Liver (tissue), 9 donors: ENCODE results near the gene SLC36A3. TPM values are rescaled to one million over a fixed set of nuclear protein-coding genes. Genes with fewer than 3 reads are reported as not detected.

Source experiments
- DNase-seq: peaks from one replicate; pipeline ENCODE4 v3.0.0-alpha.2; 2017; ENCODE audit warnings: low spot score
- H3K27ac ChIP-seq, 2 donors: one replicate each; pipeline ENCODE4 v1.7.0; 2013; ENCODE audit warnings: inconsistent platforms in 2 of 2, low read length in 2 of 2, control low read depth in 1 of 2, low read depth in 1 of 2, mild to moderate bottlenecking in 1 of 2
- H3K27me3 ChIP-seq, 4 donors: one replicate each; pipeline versions ENCODE4 v1.6.1 to v1.7.0; 2013; ENCODE audit warnings: low read length in 3 of 4, inconsistent platforms in 1 of 4, mild to moderate bottlenecking in 1 of 4, moderate library complexity in 1 of 4; ENCODE audit not compliant: control insufficient read depth in 4 of 4, insufficient read depth in 4 of 4
- H3K36me3 ChIP-seq, 4 donors: one replicate each; pipeline versions ENCODE4 v1.6.1 to v1.7.0; 2013; ENCODE audit warnings: low read length in 3 of 4, mild to moderate bottlenecking in 3 of 4, low read depth in 1 of 4, moderate library complexity in 1 of 4; ENCODE audit not compliant: control insufficient read depth in 4 of 4, insufficient read depth in 3 of 4
- H3K4me1 ChIP-seq, 4 donors: one replicate each; pipeline versions ENCODE4 v1.6.1 to v1.7.0; 2013; ENCODE audit warnings: low read length in 3 of 4, mild to moderate bottlenecking in 3 of 4, moderate library complexity in 1 of 4; ENCODE audit not compliant: control insufficient read depth in 4 of 4, insufficient read depth in 4 of 4
- H3K4me3 ChIP-seq, 3 donors: one replicate each; pipeline versions ENCODE4 v1.6.1 to v1.7.0; 2013; ENCODE audit warnings: low read length in 3 of 3, control low read depth in 1 of 3, low read depth in 1 of 3, mild to moderate bottlenecking in 1 of 3
- H3K9ac ChIP-seq, 2 donors: one replicate each; pipeline ENCODE4 v1.7.0; 2013; ENCODE audit warnings: low read length in 2 of 2, mild to moderate bottlenecking in 2 of 2, moderate library complexity in 2 of 2, control low read depth in 1 of 2, low read depth in 1 of 2
- H3K9me3 ChIP-seq, 4 donors: one replicate each; pipeline versions ENCODE4 v1.6.1 to v1.7.0; 2013; ENCODE audit warnings: low read length in 3 of 4; ENCODE audit not compliant: control insufficient read depth in 4 of 4
- FOXA1 ChIP-seq: IDR thresholded peaks from 2 replicates; pipeline ENCODE4 v1.6.1; 2016; ENCODE audit warnings: antibody characterized with exemption
- FOXA2 ChIP-seq: IDR thresholded peaks from 2 replicates; pipeline ENCODE4 v1.6.1; 2016; ENCODE audit warnings: antibody characterized with exemption
- GABPA ChIP-seq, 2 donors: IDR thresholded peaks in 1 of 2; conservative IDR thresholded peaks in 1 of 2; 2 replicates each; pipeline ENCODE4 v1.6.1; 2016; ENCODE audit warnings: antibody characterized with exemption in 2 of 2, mild to moderate bottlenecking in 1 of 2, moderate library complexity in 1 of 2
- HNF4A ChIP-seq, 2 donors: conservative IDR thresholded peaks; 2 replicates each; pipeline ENCODE4 v1.6.1; 2016; ENCODE audit warnings: antibody characterized with exemption in 2 of 2, mild to moderate bottlenecking in 2 of 2
- HNF4G ChIP-seq: IDR thresholded peaks from 2 replicates; pipeline ENCODE4 v1.6.1; 2016; ENCODE audit warnings: antibody characterized with exemption
- JUND ChIP-seq, 2 donors: IDR thresholded peaks; 2 replicates each; pipeline ENCODE4 v1.6.1; 2016; ENCODE audit warnings: antibody characterized with exemption in 2 of 2
- NR2F2 ChIP-seq: IDR thresholded peaks from 2 replicates; pipeline ENCODE4 v1.6.1; 2016; ENCODE audit warnings: antibody characterized with exemption
- RAD21 ChIP-seq, 2 donors: IDR thresholded peaks; 2 replicates each; pipeline ENCODE4 v1.6.1; 2016; ENCODE audit warnings: antibody characterized with exemption in 2 of 2, mild to moderate bottlenecking in 2 of 2
- RXRA ChIP-seq, 2 donors: IDR thresholded peaks; 2 replicates each; pipeline ENCODE4 v1.6.1; 2017 to 2018; ENCODE audit warnings: antibody characterized with exemption in 2 of 2, mild to moderate bottlenecking in 1 of 2
- SP1 ChIP-seq: IDR thresholded peaks from 2 replicates; pipeline ENCODE4 v1.6.1; 2018; ENCODE audit warnings: antibody characterized with exemption, mild to moderate bottlenecking
- TAF1 ChIP-seq: conservative IDR thresholded peaks from 2 replicates; pipeline ENCODE4 v1.6.1; 2016; ENCODE audit warnings: antibody characterized with exemption, mild to moderate bottlenecking
- YY1 ChIP-seq: IDR thresholded peaks from 2 replicates; pipeline ENCODE4 v1.6.1; 2016; ENCODE audit warnings: antibody characterized with exemption, mild to moderate bottlenecking
- WGBS: extraction: QIAGEN DNeasy Blood & Tissue Kit; methylation state at CpG from one replicate; pipeline ENCODE4 v1.1.7; 2013; 5-methylcytosine and 5-hydroxymethylcytosine counted together
- polyA plus RNA-seq, 2 donors: library from polyadenylated mRNA; stranded (reverse) in 1 of 2; unstranded in 1 of 2; fragments of 200-250 nt in 1 of 2; fragments of >200 nt in 1 of 2; fragmentation: Nextera tagmentation in 1 of 2; extraction: Ambion mirVana in 1 of 2; gene quantifications; one replicate each; pipeline versions ENCODE4 v1.2.1 to v1.2.3, GENCODE V29; 2013 to 2015
- total RNA-seq, 2 donors: library from RNA; depleted of rRNA; stranded (reverse); fragments of >200 nt; gene quantifications; one replicate each; pipeline ENCODE4 v1.2.3, GENCODE V29; 2014
- TF ChIP-seq, protein P1 (sequence below): IDR thresholded peaks from 2 replicates; pipeline ENCODE4 v1.6.1; 2016; ENCODE audit warnings: antibody characterized with exemption
- TF ChIP-seq, protein P2 (sequence below): IDR thresholded peaks from 2 replicates; pipeline ENCODE4 v1.6.1; 2016; ENCODE audit warnings: antibody characterized with exemption
- TF ChIP-seq, protein P3 (sequence below): fragments of 150-350 bp; IDR thresholded peaks from 2 replicates; pipeline ENCODE4 v1.5.1; 2017; ENCODE audit warnings: improper control_type of control experiment, low read depth, low read length; ENCODE audit not compliant: missing input control
- TF ChIP-seq, protein P4 (sequence below): IDR thresholded peaks from 2 replicates; pipeline ENCODE4 v1.6.1; 2016; ENCODE audit warnings: antibody characterized with exemption, mild to moderate bottlenecking
- TF ChIP-seq, protein P5 (sequence below): IDR thresholded peaks from 2 replicates; pipeline ENCODE4 v1.6.1; 2016; ENCODE audit warnings: antibody characterized with exemption
- donor health status: healthy.
- donor health status: healthy.
- donor health status: healthy.
- donor health status: healthy.
- donor health status: healthy.

The SLC36A3 gene
- total and polyA plus RNA-seq, 4 donors, result not detected

DNA sequence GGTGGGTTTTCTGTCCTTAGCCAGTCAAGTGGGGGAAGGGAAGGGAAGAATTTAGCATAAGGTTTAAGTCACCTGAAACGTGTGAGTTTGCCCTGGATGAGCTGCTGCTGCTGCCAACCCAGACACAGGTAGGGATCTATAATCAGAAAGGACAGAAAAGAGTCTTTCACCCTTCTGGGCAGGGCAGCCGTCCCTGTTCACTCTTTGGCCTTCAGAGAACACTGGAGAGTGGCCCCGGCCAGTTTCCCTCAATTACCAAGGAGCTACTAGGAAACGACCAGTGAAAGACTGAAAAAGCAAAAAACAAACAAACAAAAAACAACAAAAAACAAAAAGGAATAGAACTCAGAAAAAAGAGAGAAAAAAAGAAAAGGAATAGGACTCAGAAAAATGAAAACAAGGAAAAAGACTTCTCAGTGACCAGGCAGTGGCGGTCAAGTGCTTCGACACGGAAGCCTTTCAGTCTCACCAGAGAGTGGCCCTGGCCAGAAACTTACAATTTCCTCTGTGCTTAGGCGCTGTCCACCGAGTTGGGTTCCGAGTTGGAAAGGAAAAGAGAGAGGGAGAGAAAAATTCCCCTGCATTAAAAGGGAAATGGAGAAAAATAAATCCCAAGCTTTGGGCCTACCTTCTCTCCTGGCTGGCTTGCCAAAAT lies 53.1 kb downstream of the SLC36A3 start:
- TF ChIP-seq FOXA1 (no peak), JUND (IDR thresholded peaks at IDR 0.05) (no peak), HNF4G (no peak), FOXA2 (no peak), NR2F2 (no peak), RAD21 (IDR thresholded peaks at IDR 0.05) (peak in 1 of 2 donors; percentile 37), SP1 (no peak), RXRA (IDR thresholded peaks at IDR 0.05) (no peak), YY1 (no peak)
- TF ChIP-seq, protein P1, sequence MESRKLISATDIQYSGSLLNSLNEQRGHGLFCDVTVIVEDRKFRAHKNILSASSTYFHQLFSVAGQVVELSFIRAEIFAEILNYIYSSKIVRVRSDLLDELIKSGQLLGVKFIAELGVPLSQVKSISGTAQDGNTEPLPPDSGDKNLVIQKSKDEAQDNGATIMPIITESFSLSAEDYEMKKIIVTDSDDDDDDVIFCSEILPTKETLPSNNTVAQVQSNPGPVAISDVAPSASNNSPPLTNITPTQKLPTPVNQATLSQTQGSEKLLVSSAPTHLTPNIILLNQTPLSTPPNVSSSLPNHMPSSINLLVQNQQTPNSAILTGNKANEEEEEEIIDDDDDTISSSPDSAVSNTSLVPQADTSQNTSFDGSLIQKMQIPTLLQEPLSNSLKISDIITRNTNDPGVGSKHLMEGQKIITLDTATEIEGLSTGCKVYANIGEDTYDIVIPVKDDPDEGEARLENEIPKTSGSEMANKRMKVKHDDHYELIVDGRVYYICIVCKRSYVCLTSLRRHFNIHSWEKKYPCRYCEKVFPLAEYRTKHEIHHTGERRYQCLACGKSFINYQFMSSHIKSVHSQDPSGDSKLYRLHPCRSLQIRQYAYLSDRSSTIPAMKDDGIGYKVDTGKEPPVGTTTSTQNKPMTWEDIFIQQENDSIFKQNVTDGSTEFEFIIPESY, result no peak
- TF ChIP-seq, protein P2, sequence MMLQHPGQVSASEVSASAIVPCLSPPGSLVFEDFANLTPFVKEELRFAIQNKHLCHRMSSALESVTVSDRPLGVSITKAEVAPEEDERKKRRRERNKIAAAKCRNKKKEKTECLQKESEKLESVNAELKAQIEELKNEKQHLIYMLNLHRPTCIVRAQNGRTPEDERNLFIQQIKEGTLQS, result no peak
- TF ChIP-seq, protein P3, sequence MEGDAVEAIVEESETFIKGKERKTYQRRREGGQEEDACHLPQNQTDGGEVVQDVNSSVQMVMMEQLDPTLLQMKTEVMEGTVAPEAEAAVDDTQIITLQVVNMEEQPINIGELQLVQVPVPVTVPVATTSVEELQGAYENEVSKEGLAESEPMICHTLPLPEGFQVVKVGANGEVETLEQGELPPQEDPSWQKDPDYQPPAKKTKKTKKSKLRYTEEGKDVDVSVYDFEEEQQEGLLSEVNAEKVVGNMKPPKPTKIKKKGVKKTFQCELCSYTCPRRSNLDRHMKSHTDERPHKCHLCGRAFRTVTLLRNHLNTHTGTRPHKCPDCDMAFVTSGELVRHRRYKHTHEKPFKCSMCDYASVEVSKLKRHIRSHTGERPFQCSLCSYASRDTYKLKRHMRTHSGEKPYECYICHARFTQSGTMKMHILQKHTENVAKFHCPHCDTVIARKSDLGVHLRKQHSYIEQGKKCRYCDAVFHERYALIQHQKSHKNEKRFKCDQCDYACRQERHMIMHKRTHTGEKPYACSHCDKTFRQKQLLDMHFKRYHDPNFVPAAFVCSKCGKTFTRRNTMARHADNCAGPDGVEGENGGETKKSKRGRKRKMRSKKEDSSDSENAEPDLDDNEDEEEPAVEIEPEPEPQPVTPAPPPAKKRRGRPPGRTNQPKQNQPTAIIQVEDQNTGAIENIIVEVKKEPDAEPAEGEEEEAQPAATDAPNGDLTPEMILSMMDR, result no peak
- TF ChIP-seq, protein P4, sequence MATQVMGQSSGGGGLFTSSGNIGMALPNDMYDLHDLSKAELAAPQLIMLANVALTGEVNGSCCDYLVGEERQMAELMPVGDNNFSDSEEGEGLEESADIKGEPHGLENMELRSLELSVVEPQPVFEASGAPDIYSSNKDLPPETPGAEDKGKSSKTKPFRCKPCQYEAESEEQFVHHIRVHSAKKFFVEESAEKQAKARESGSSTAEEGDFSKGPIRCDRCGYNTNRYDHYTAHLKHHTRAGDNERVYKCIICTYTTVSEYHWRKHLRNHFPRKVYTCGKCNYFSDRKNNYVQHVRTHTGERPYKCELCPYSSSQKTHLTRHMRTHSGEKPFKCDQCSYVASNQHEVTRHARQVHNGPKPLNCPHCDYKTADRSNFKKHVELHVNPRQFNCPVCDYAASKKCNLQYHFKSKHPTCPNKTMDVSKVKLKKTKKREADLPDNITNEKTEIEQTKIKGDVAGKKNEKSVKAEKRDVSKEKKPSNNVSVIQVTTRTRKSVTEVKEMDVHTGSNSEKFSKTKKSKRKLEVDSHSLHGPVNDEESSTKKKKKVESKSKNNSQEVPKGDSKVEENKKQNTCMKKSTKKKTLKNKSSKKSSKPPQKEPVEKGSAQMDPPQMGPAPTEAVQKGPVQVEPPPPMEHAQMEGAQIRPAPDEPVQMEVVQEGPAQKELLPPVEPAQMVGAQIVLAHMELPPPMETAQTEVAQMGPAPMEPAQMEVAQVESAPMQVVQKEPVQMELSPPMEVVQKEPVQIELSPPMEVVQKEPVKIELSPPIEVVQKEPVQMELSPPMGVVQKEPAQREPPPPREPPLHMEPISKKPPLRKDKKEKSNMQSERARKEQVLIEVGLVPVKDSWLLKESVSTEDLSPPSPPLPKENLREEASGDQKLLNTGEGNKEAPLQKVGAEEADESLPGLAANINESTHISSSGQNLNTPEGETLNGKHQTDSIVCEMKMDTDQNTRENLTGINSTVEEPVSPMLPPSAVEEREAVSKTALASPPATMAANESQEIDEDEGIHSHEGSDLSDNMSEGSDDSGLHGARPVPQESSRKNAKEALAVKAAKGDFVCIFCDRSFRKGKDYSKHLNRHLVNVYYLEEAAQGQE, result peak; percentile 96
- no peaks in the 10 kb centered on the region for H3K9me3 ChIP-seq
- H3K4me3 ChIP-seq, result peak overlapping the region; percentile 51 to 64 (median 62)
- no peaks in the 10 kb centered on the region for H3K36me3 ChIP-seq
- peak overlapping the region; percentile 74 to 79 for H3K27ac ChIP-seq
- no peaks in the 10 kb centered on the region for H3K27me3 ChIP-seq
- WGBS, result 33% methylated on average over 10 of the region's 10 CpGs
- H3K4me1 ChIP-seq, result peaks cover 8 to 42% (median 32%) of the 10 kb centered on the region in 4 donors
- H3K9ac ChIP-seq, result peak overlapping the region; percentile 40 to 75
- DNase-seq, result no peak

DNA sequence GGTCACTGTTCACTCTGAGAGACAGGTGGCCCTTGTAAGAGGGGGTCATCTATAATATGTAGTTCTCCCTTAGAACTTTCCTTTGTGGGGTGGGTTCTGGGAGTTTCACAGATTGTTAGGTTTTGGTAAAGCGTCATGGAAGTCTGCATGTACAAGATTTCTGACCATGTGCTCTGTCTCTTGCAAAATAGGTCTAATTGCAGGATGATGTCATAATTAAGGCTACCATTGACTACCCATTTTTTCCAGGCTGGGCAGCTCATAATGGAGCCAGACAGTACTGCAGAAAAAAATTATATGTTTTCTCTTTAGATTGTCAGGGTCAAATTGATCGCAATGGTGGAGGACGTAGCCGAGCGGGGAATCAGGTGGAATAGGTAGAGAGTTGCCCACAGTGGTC lies 54.3 kb downstream of the SLC36A3 start:
- no peak for DNase-seq
- peaks cover 8 to 39% (median 31%) of the 10 kb centered on the region in 4 donors for H3K4me1 ChIP-seq
- H3K27ac ChIP-seq, result peak overlapping the region; percentile 15 to 49
- H3K9ac ChIP-seq, result no peak overlapping the region
- WGBS, result 87% methylated on average over 5 of the region's 5 CpGs
- H3K36me3 ChIP-seq, result no peaks in the 10 kb centered on the region
- no peaks in the 10 kb centered on the region for H3K9me3 ChIP-seq
- H3K27me3 ChIP-seq, result no peaks in the 10 kb centered on the region
- H3K4me3 ChIP-seq, result peak overlapping the region in 2 of 3 donors; percentile 27 to 62
- TF ChIP-seq FOXA1 (no peak), HNF4A (conservative IDR thresholded peaks at IDR 0.05) (no peak), TAF1 (no peak), GABPA (IDR thresholded peaks at IDR 0.05 in 1 of 2, conservative IDR thresholded peaks at IDR 0.05 in 1 of 2) (no peak), RAD21 (IDR thresholded peaks at IDR 0.05) (no peak), YY1 (no peak), NR2F2 (no peak), HNF4G (no peak), RXRA (IDR thresholded peaks at IDR 0.05) (no peak)
- TF ChIP-seq, protein P1, result no peak
- TF ChIP-seq, protein P4, result no peak
- TF ChIP-seq, protein P5, sequence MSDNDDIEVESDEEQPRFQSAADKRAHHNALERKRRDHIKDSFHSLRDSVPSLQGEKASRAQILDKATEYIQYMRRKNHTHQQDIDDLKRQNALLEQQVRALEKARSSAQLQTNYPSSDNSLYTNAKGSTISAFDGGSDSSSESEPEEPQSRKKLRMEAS, result no peak
- TF ChIP-seq, protein P2, result no peak
